ENCODE results near the gene TEAD1.
"Not testable (repeated sequence)": the region's sequence is repeated elsewhere in the genome, so short reads cannot be mapped to it uniquely, and the experiment has no call there.

Gene TEAD1

GRCh38 chr11:12859872-12860657 lies 185.8 kb downstream of the TEAD1 start:
- Mint-ChIP-seq H3K4me1 (ENCODE audit: low read depth) (no peaks in the 10 kb centered on the region), H3K27ac (no peak overlapping the region), H3K9me3 (no peaks in the 10 kb centered on the region), H3K4me3 (no peak overlapping the region), H3K27me3 (ENCODE audit: low read depth) (peaks cover 49% of the 10 kb centered on the region), H3K36me3 (ENCODE audit: low read depth) (no peaks in the 10 kb centered on the region)

- no peaks in the 10 kb centered on the region for H3K36me3 Mint-ChIP-seq (ENCODE audit: low read depth)
- H3K9me3 Mint-ChIP-seq = no peaks in the 10 kb centered on the region
- H3K4me1 Mint-ChIP-seq (ENCODE audit: low read depth) = no peaks in the 10 kb centered on the region
- peaks cover 52% of the 10 kb centered on the region for H3K27me3 Mint-ChIP-seq (ENCODE audit: low read depth)
- H3K27ac Mint-ChIP-seq = no peak overlapping the region
- no peak overlapping the region for H3K4me3 Mint-ChIP-seq
These were observed 186.6 kb downstream of the TEAD1 start for GRCh38 chr11:12860827-12861226.

GRCh38 chr11:12862696-12863469 lies 188.7 kb downstream of the TEAD1 start:
- no peak overlapping the region for H3K4me3 Mint-ChIP-seq
- no peaks in the 10 kb centered on the region for H3K9me3 Mint-ChIP-seq
- no peak overlapping the region for H3K27ac Mint-ChIP-seq
- peaks cover 60% of the 10 kb centered on the region for H3K27me3 Mint-ChIP-seq (ENCODE audit: low read depth)
- no peaks in the 10 kb centered on the region for H3K4me1 Mint-ChIP-seq (ENCODE audit: low read depth)
- no peaks in the 10 kb centered on the region for H3K36me3 Mint-ChIP-seq (ENCODE audit: low read depth)

GRCh38 chr11:12863605-12864121 lies 189.4 kb downstream of the TEAD1 start:
- H3K36me3 Mint-ChIP-seq (ENCODE audit: low read depth) = no peaks in the 10 kb centered on the region
- H3K4me3 Mint-ChIP-seq = no peak overlapping the region
- peaks cover 61% of the 10 kb centered on the region for H3K27me3 Mint-ChIP-seq (ENCODE audit: low read depth)
- H3K9me3 Mint-ChIP-seq = no peaks in the 10 kb centered on the region
- no peak overlapping the region for H3K27ac Mint-ChIP-seq
- no peaks in the 10 kb centered on the region for H3K4me1 Mint-ChIP-seq (ENCODE audit: low read depth)

- Mint-ChIP-seq H3K4me3 (no peak overlapping the region), H3K27ac (no peak overlapping the region), H3K4me1 (ENCODE audit: low read depth) (no peaks in the 10 kb centered on the region), H3K36me3 (ENCODE audit: low read depth) (no peaks in the 10 kb centered on the region), H3K9me3 (no peaks in the 10 kb centered on the region), H3K27me3 (ENCODE audit: low read depth) (peaks cover 58% of the 10 kb centered on the region)
These were observed 190.3 kb downstream of the TEAD1 start for GRCh38 chr11:12864316-12865156.

GRCh38 chr11:12865863-12866595 lies 191.8 kb downstream of the TEAD1 start:
- no peaks in the 10 kb centered on the region for H3K9me3 Mint-ChIP-seq
- peaks cover 48% of the 10 kb centered on the region for H3K27me3 Mint-ChIP-seq (ENCODE audit: low read depth)
- H3K4me3 Mint-ChIP-seq = no peak overlapping the region
- H3K4me1 Mint-ChIP-seq (ENCODE audit: low read depth) = no peaks in the 10 kb centered on the region
- no peaks in the 10 kb centered on the region for H3K36me3 Mint-ChIP-seq (ENCODE audit: low read depth)
- no peak overlapping the region for H3K27ac Mint-ChIP-seq

- no peak overlapping the region for H3K4me3 Mint-ChIP-seq
These were observed 193.3 kb downstream of the TEAD1 start for GRCh38 chr11:12867531-12867930.

GRCh38 chr11:12868315-12869073 lies 194.3 kb downstream of the TEAD1 start:
- no peaks in the 10 kb centered on the region for H3K4me1 Mint-ChIP-seq (ENCODE audit: low read depth)
- no peak overlapping the region for H3K4me3 Mint-ChIP-seq
- H3K27ac Mint-ChIP-seq = no peak overlapping the region
- H3K36me3 Mint-ChIP-seq (ENCODE audit: low read depth) = no peaks in the 10 kb centered on the region
- H3K27me3 Mint-ChIP-seq (ENCODE audit: low read depth) = peaks cover 31% of the 10 kb centered on the region
- no peaks in the 10 kb centered on the region for H3K9me3 Mint-ChIP-seq

More at GRCh38 chr11:12867531-12867930, 193.3 kb downstream of the TEAD1 start:
- no peaks in the 10 kb centered on the region for H3K9me3 Mint-ChIP-seq
- no peak overlapping the region for H3K27ac Mint-ChIP-seq
- no peaks in the 10 kb centered on the region for H3K36me3 Mint-ChIP-seq (ENCODE audit: low read depth)
- no peaks in the 10 kb centered on the region for H3K4me1 Mint-ChIP-seq (ENCODE audit: low read depth)
- H3K27me3 Mint-ChIP-seq (ENCODE audit: low read depth) = peaks cover 40% of the 10 kb centered on the region

GRCh38 chr11:12871241-12871640 lies 197.0 kb downstream of the TEAD1 start:
- peaks cover 14% of the 10 kb centered on the region for H3K27me3 Mint-ChIP-seq (ENCODE audit: low read depth)
- H3K4me3 Mint-ChIP-seq = no peak overlapping the region
- H3K36me3 Mint-ChIP-seq (ENCODE audit: low read depth) = no peaks in the 10 kb centered on the region
- H3K9me3 Mint-ChIP-seq = no peaks in the 10 kb centered on the region
- no peaks in the 10 kb centered on the region for H3K4me1 Mint-ChIP-seq (ENCODE audit: low read depth)
- H3K27ac Mint-ChIP-seq = no peak overlapping the region

GRCh38 chr11:12871788-12872321 lies 197.6 kb downstream of the TEAD1 start:
- Mint-ChIP-seq H3K4me3 (no peak overlapping the region), H3K36me3 (ENCODE audit: low read depth) (no peaks in the 10 kb centered on the region), H3K9me3 (no peaks in the 10 kb centered on the region), H3K4me1 (ENCODE audit: low read depth) (no peaks in the 10 kb centered on the region), H3K27me3 (ENCODE audit: low read depth) (peaks cover 13% of the 10 kb centered on the region), H3K27ac (no peak overlapping the region)

- Mint-ChIP-seq H3K4me1 (ENCODE audit: low read depth) (no peaks in the 10 kb centered on the region), H3K9me3 (no peaks in the 10 kb centered on the region)
These were observed 202.1 kb downstream of the TEAD1 start for GRCh38 chr11:12876340-12876739.

GRCh38 chr11:12876988-12877387 lies 202.8 kb downstream of the TEAD1 start:
- H3K9me3 Mint-ChIP-seq = no peaks in the 10 kb centered on the region
- H3K27ac Mint-ChIP-seq = no peak overlapping the region
- H3K27me3 Mint-ChIP-seq (ENCODE audit: low read depth) = peaks cover 9% of the 10 kb centered on the region
- no peaks in the 10 kb centered on the region for H3K4me1 Mint-ChIP-seq (ENCODE audit: low read depth)
- H3K36me3 Mint-ChIP-seq (ENCODE audit: low read depth) = no peaks in the 10 kb centered on the region
- no peak overlapping the region for H3K4me3 Mint-ChIP-seq

More at GRCh38 chr11:12876340-12876739, 202.1 kb downstream of the TEAD1 start:
- H3K27ac Mint-ChIP-seq = no peak overlapping the region
- H3K4me3 Mint-ChIP-seq = no peak overlapping the region
- H3K36me3 Mint-ChIP-seq (ENCODE audit: low read depth) = no peaks in the 10 kb centered on the region
- H3K27me3 Mint-ChIP-seq (ENCODE audit: low read depth) = peaks cover 9% of the 10 kb centered on the region

- H3K27ac Mint-ChIP-seq; H3K36me3 Mint-ChIP-seq (ENCODE audit: low read depth); H3K27me3 Mint-ChIP-seq (ENCODE audit: low read depth); H3K9me3 Mint-ChIP-seq; H3K4me1 Mint-ChIP-seq (ENCODE audit: low read depth); H3K4me3 Mint-ChIP-seq: not testable (repeated sequence)
These were observed 203.3 kb downstream of the TEAD1 start for GRCh38 chr11:12877508-12877907.

All from T-helper 1 cell treated with Interleukin-12 subunit alpha and Interleukin-12 subunit beta and Interleukin-4 antibody, amounts not matched to agents 30 μg/mL and 1 μg/mL, for 36 hours (primary cell).